Thyroid gland (tissue), 4 donors: ENCODE results near the gene SH2D1A. TPM values are rescaled to one million over a fixed set of nuclear protein-coding genes. Genes with fewer than 3 reads are reported as not detected.

Experiments used
- DNase-seq, 2 donors: peaks; one replicate each; pipeline ENCODE4 v3.0.0-alpha.2; 2019
- H3K27ac ChIP-seq, 3 donors: fragments of 200-600 bp; sonication (generic); 1 replicate in 2 of 3; 2 replicates in 1 of 3; pipeline ENCODE4 v1.5.1; 2016 to 2019; ENCODE audit warnings: mild to moderate bottlenecking in 1 of 3, moderate library complexity in 1 of 3
- H3K27me3 ChIP-seq: fragments of 200-600 bp; sonication (generic); one replicate; pipeline ENCODE4 v1.5.1; 2019
- H3K36me3 ChIP-seq, 2 donors: fragments of 200-600 bp; sonication (generic); one replicate each; pipeline ENCODE4 v1.5.1; 2016 to 2019
- H3K4me1 ChIP-seq, 2 donors: fragments of 200-600 bp; sonication (generic); one replicate each; pipeline ENCODE4 v1.5.1; 2017 to 2019
- H3K4me3 ChIP-seq, 3 donors: fragments of 200-600 bp; sonication (generic); replicated peaks in 1 of 3; 1 replicate in 2 of 3; 2 replicates in 1 of 3; pipeline ENCODE4 v1.5.1; 2016; ENCODE audit warnings: mild to moderate bottlenecking in 1 of 3
- H3K9me3 ChIP-seq: fragments of 200-600 bp; sonication (generic); one replicate; pipeline ENCODE4 v1.5.1; 2017
- POLR2A ChIP-seq, 2 donors: fragments of 450-650 bp; IDR thresholded peaks; one replicate each; pipeline ENCODE4 v1.6.1; 2017; ENCODE audit warnings: antibody characterized with exemption in 2 of 2, mild to moderate bottlenecking in 2 of 2, moderate library complexity in 1 of 2
- WGBS, 2 donors: methylation state at CpG; one replicate each; pipeline ENCODE4 v1.1.5; 2017; 5-methylcytosine and 5-hydroxymethylcytosine counted together
- intact Hi-C: fragments of 100-400 bp; cut with DNase I; formaldehyde crosslinking; loops from one replicate; pipeline ENCODE4 v1.15.1; 2023
- small RNA-seq: library from RNA; depleted of rRNA; stranded (forward); fragments of <200 nt; gene quantifications from one replicate; pipeline ENCODE3, GENCODE V24; 2016
- total RNA-seq, 4 donors: library from RNA; depleted of rRNA; stranded (reverse); fragments of >200 nt; gene quantifications; one replicate each; pipeline ENCODE4 v1.2.3, GENCODE V29; 2016
- TF ChIP-seq, protein P1 (sequence below), 6 experiments: fragments of 200-600 bp in 3 of 6; fragments of 450-650 bp in 3 of 6; sonication (generic) in 3 of 6; IDR thresholded peaks; one replicate each; pipeline ENCODE4 v1.5.1; 2016 to 2019; ENCODE audit warnings: antibody characterized with exemption in 6 of 6, mild to moderate bottlenecking in 2 of 6, inconsistent platforms in 1 of 6, moderate library complexity in 1 of 6

SH2D1A gene
- total RNA-seq, 4 donors from 2014 or later, result 0.20 to 1.7 (median 0.46) TPM

DNA sequence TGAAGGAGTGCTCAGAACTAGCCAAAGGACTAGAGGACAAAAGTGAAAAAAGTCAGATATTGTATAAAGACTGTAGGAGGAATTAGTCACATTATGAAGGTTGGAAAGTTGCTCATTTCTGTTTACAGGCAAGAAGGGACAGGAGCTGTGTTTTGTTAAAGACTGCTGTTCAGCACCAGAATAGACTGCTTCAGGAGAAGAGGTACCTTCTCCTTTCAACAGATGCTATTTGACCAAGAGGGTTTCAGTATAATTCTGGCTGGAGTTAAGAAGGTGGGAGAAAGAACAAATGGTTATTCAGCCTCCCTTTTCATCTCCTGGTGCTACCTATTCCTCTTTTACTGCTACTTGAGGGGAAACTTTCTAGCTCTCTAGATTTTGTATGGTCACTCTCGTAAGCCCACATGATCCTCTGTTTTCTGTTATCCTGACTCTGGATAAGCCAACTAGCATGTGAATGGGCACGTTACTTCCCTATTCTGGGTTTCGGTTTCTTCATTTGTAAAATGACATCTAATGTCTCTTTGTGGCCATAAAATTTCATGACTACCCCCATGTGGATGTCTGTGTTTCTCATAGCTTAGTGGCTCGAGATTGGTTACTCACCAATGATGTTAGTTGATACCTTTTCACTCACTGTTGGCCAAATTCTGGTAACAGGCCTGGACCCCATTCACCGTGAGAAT is 68.9 kb downstream of the SH2D1A start:
- intact Hi-C loops, result no loop called here
- H3K4me1 ChIP-seq, result no peaks in the 10 kb centered on the region
- no peak for DNase-seq
- no peak for TF ChIP-seq POLR2A (IDR thresholded peaks at IDR 0.05)
- TF ChIP-seq, protein P1, sequence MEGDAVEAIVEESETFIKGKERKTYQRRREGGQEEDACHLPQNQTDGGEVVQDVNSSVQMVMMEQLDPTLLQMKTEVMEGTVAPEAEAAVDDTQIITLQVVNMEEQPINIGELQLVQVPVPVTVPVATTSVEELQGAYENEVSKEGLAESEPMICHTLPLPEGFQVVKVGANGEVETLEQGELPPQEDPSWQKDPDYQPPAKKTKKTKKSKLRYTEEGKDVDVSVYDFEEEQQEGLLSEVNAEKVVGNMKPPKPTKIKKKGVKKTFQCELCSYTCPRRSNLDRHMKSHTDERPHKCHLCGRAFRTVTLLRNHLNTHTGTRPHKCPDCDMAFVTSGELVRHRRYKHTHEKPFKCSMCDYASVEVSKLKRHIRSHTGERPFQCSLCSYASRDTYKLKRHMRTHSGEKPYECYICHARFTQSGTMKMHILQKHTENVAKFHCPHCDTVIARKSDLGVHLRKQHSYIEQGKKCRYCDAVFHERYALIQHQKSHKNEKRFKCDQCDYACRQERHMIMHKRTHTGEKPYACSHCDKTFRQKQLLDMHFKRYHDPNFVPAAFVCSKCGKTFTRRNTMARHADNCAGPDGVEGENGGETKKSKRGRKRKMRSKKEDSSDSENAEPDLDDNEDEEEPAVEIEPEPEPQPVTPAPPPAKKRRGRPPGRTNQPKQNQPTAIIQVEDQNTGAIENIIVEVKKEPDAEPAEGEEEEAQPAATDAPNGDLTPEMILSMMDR (IDR thresholded peaks at IDR 0.05), result no peak
- no peaks in the 10 kb centered on the region for H3K27me3 ChIP-seq
- H3K27ac ChIP-seq, result no peak overlapping the region
- no peak overlapping the region for H3K4me3 ChIP-seq
- H3K9me3 ChIP-seq, result no peaks in the 10 kb centered on the region
- no peaks in the 10 kb centered on the region for H3K36me3 ChIP-seq
- 92 to 93% methylated on average over 5 of the region's 5 CpGs for WGBS, 2 donors

DNA sequence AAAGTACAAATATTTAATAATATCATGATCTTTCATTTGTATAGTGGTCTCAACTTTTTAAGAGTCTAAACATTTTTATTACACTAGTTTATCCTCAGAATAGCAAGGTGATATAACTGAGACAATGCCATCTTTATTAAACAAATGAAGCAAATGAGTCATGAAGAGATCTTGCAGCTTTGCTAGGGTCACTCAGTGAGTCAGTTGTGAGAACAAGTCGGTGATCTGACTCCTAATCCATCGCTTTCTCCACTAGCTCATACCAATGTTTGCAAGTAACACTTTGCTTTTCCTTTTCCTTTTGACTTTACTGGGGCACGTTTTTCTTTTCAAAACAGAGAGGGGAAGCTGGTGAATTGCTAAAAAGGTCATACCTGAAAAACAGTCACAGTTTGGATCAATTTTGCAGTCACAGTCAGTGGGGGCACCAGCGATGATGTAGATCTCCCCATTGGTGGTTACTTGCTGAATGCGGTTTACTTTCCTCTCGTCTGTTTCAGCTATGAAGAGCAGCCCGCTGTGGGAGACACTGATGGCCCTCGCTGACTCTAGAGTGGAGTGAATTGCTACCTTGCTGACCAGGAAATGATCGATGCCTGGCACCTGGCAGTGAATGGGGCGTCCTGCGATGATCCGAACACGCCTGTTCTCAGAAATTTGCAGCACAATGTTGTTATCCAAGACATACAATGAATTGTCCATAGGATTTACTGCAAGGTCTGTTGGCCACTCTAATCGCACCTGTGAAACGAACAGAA is 75.7 kb downstream of the SH2D1A start:
- WGBS, 2 donors, result 87 to 92% methylated on average over 11 to 15 of the region's 15 CpGs
- Histone ChIP-seq H3K27me3 (no peaks in the 10 kb centered on the region), H3K27ac (no peak overlapping the region), H3K4me1 (no peaks in the 10 kb centered on the region), H3K9me3 (no peaks in the 10 kb centered on the region), H3K4me3 (no peak overlapping the region), H3K36me3 (no peaks in the 10 kb centered on the region)
- no peak for DNase-seq
- intact Hi-C loops, result no loop called here
- TF ChIP-seq POLR2A (IDR thresholded peaks at IDR 0.05), result no peak
- TF ChIP-seq, protein P1 (IDR thresholded peaks at IDR 0.05), result no peak

Small RNAs within 50 kb of the gene (small RNA-seq; reads per million reads assigned to genes)
- not detected for gene AL022718.1

Other genes with a start within 250 kb of the SH2D1A start
- not detected for gene TEX13D, start 13.9 kb upstream of the SH2D1A start, total RNA-seq